Osteocyte (in vitro differentiated cells): ENCODE results near the gene ZFAND6. TPM values are rescaled to one million over a fixed set of nuclear protein-coding genes. Genes with fewer than 3 reads are reported as not detected.

Experiments
- DNase-seq: peaks from one replicate; pipeline ENCODE4 v3.0.0; 2021; ENCODE audit warnings: mixed read lengths; ENCODE audit not compliant: unreplicated experiment; ENCODE audit errors: extremely low spot score
- H3K27ac Mint-ChIP-seq: one replicate; pipeline ENCODE4 v1.8.0; 2021; ENCODE audit warnings: mild to moderate bottlenecking, mixed read lengths; ENCODE audit not compliant: unreplicated experiment
- H3K27me3 Mint-ChIP-seq: one replicate; pipeline ENCODE4 v1.8.0; 2021; ENCODE audit warnings: mixed read lengths; ENCODE audit not compliant: unreplicated experiment
- H3K36me3 Mint-ChIP-seq: one replicate; pipeline ENCODE4 v1.8.0; 2021; ENCODE audit warnings: mixed read lengths; ENCODE audit not compliant: unreplicated experiment
- H3K4me1 Mint-ChIP-seq: one replicate; pipeline ENCODE4 v1.8.0; 2021; ENCODE audit warnings: mixed read lengths; ENCODE audit not compliant: unreplicated experiment
- H3K4me3 Mint-ChIP-seq: one replicate; pipeline ENCODE4 v1.8.0; 2021; ENCODE audit warnings: mild to moderate bottlenecking, moderate library complexity, mixed read lengths; ENCODE audit not compliant: unreplicated experiment
- H3K9me3 Mint-ChIP-seq: one replicate; pipeline ENCODE4 v1.8.0; 2021; ENCODE audit warnings: mixed read lengths; ENCODE audit not compliant: unreplicated experiment
- CTCF ChIP-seq: fragments of 200-600 bp; sonication (generic); IDR thresholded peaks from 2 replicates; pipeline ENCODE4 v1.5.0; 2021; ENCODE audit warnings: antibody characterized with exemption, mild to moderate bottlenecking, moderate library complexity
- total RNA-seq: library from RNA; stranded (reverse); gene quantifications from 2 replicates; pipeline ENCODE4 v1.2.1, GENCODE V29; 2021

Gene ZFAND6
- total RNA-seq, 1 donor from 2014 or later = 63.8 TPM

GRCh38 chr15:80182611-80183261 lies 123.3 kb downstream of the ZFAND6 start:
- H3K27ac Mint-ChIP-seq = no peak overlapping the region
- H3K9me3 Mint-ChIP-seq = no peaks in the 10 kb centered on the region
- no peak for DNase-seq
- TF ChIP-seq CTCF = no peak
- H3K4me1 Mint-ChIP-seq = peaks cover 11% of the 10 kb centered on the region
- H3K4me3 Mint-ChIP-seq = no peak overlapping the region
- H3K27me3 Mint-ChIP-seq = no peaks in the 10 kb centered on the region
- peaks cover 12% of the 10 kb centered on the region for H3K36me3 Mint-ChIP-seq

GRCh38 chr15:80183306-80183705 lies 123.8 kb downstream of the ZFAND6 start:
- no peak for DNase-seq
- no peak for TF ChIP-seq CTCF
- Mint-ChIP-seq H3K4me1 (peaks cover 11% of the 10 kb centered on the region), H3K4me3 (no peak overlapping the region), H3K9me3 (no peaks in the 10 kb centered on the region), H3K36me3 (peaks cover 13% of the 10 kb centered on the region), H3K27me3 (no peaks in the 10 kb centered on the region), H3K27ac (no peak overlapping the region)

GRCh38 chr15:80183886-80184285 lies 124.4 kb downstream of the ZFAND6 start:
- DNase-seq = no peak
- Mint-ChIP-seq H3K27me3 (no peaks in the 10 kb centered on the region), H3K27ac (no peak overlapping the region), H3K4me1 (peaks cover 9% of the 10 kb centered on the region), H3K36me3 (peaks cover 13% of the 10 kb centered on the region), H3K4me3 (no peak overlapping the region), H3K9me3 (no peaks in the 10 kb centered on the region)
- TF ChIP-seq CTCF = peak; percentile 27

- no peak for DNase-seq
- Mint-ChIP-seq H3K9me3 (no peaks in the 10 kb centered on the region), H3K36me3 (peaks cover 13% of the 10 kb centered on the region), H3K27ac (no peak overlapping the region), H3K4me1 (peaks cover 2% of the 10 kb centered on the region), H3K4me3 (no peak overlapping the region), H3K27me3 (no peaks in the 10 kb centered on the region)
- no peak for TF ChIP-seq CTCF
Observed at GRCh38 chr15:80184554-80184953, 125.1 kb downstream of the ZFAND6 start.

GRCh38 chr15:80185152-80185551 lies 125.7 kb downstream of the ZFAND6 start:
- Mint-ChIP-seq H3K4me3 (no peak overlapping the region), H3K27ac (no peak overlapping the region), H3K27me3 (no peaks in the 10 kb centered on the region), H3K4me1 (no peaks in the 10 kb centered on the region), H3K36me3 (peaks cover 13% of the 10 kb centered on the region), H3K9me3 (no peaks in the 10 kb centered on the region)
- TF ChIP-seq CTCF = no peak
- DNase-seq = no peak
